Spleen (tissue), 7 donors: Measurements from ENCODE around the gene TSKU.

Source experiments
- POLR2A ChIP-seq, 3 donors: fragments of 450-650 bp; IDR thresholded peaks; one replicate each; pipeline ENCODE4 v1.5.1; 2017; ENCODE audit warnings: antibody characterized with exemption in 3 of 3, mild to moderate bottlenecking in 1 of 3
- POLR2AphosphoS5 ChIP-seq, 3 donors: sonication (generic); formaldehyde crosslinking; IDR thresholded peaks; one replicate each; pipeline ENCODE4 v1.5.1; 2017; ENCODE audit warnings: antibody characterized with exemption in 3 of 3
- TF ChIP-seq, protein P1 (sequence below), 11 experiments: fragments of 200-600 bp in 7 of 11; fragments of 450-650 bp in 4 of 11; sonication (generic) in 4 of 11; IDR thresholded peaks in 8 of 11; conservative IDR thresholded peaks in 3 of 11; 1 replicate in 7 of 11; 2 replicates in 4 of 11; pipeline versions ENCODE4 v1.4.0 to v1.8.0; 2016 to 2021; ENCODE audit warnings: antibody characterized with exemption in 11 of 11, inconsistent platforms in 4 of 11, mild to moderate bottlenecking in 1 of 11
- donor health status: DM: no; HTN: no; CAD: no; lungs with moderate emphysema.
- donor health status: DM: no; HTN: no; CAD: no.
- donor health status: DM: no; HTN: no; CAD: no.

- TF ChIP-seq, protein P1, sequence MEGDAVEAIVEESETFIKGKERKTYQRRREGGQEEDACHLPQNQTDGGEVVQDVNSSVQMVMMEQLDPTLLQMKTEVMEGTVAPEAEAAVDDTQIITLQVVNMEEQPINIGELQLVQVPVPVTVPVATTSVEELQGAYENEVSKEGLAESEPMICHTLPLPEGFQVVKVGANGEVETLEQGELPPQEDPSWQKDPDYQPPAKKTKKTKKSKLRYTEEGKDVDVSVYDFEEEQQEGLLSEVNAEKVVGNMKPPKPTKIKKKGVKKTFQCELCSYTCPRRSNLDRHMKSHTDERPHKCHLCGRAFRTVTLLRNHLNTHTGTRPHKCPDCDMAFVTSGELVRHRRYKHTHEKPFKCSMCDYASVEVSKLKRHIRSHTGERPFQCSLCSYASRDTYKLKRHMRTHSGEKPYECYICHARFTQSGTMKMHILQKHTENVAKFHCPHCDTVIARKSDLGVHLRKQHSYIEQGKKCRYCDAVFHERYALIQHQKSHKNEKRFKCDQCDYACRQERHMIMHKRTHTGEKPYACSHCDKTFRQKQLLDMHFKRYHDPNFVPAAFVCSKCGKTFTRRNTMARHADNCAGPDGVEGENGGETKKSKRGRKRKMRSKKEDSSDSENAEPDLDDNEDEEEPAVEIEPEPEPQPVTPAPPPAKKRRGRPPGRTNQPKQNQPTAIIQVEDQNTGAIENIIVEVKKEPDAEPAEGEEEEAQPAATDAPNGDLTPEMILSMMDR (IDR thresholded peaks at IDR 0.05 in 8 of 11, conservative IDR thresholded peaks at IDR 0.05 in 3 of 11) = no peak
- no peak for TF ChIP-seq POLR2AphosphoS5 (IDR thresholded peaks at IDR 0.05)
- no peak for TF ChIP-seq POLR2A (IDR thresholded peaks at IDR 0.05)
Observed at GRCh38 chr11:76772100-76772782, 10.9 kb upstream of the TSKU start.
